Panc1 (cell line): ENCODE data around the gene ZDHHC11.

ENCODE experiments used
- CTCF ChIP-seq: fragments of 450-650 bp; IDR thresholded peaks from 2 replicates; pipeline ENCODE4 v1.5.1; 2017; ENCODE audit warnings: mild to moderate bottlenecking
- POLR2AphosphoS5 ChIP-seq: IDR thresholded peaks from 2 replicates; pipeline ENCODE4 v1.6.1; 2012; ENCODE audit warnings: mild to moderate bottlenecking, low read depth, low read length, moderate library complexity
- REST ChIP-seq, 2 experiments: IDR thresholded peaks; 2 replicates each; pipeline ENCODE4 v1.6.1; 2011 to 2012; ENCODE audit warnings: low read depth in 2 of 2, control low read depth in 1 of 2, low read length in 1 of 2, mild to moderate bottlenecking in 1 of 2, moderate library complexity in 1 of 2; ENCODE audit not compliant: insufficient read depth in 1 of 2
- SIN3A ChIP-seq: IDR thresholded peaks from 2 replicates; pipeline ENCODE4 v1.6.1; 2012; ENCODE audit warnings: low read depth, mild to moderate bottlenecking, low read length, moderate library complexity, borderline replicate concordance; ENCODE audit not compliant: insufficient read depth
- TCF7L2 ChIP-seq: IDR thresholded peaks from 2 replicates; pipeline ENCODE4 v1.6.1; 2011; ENCODE audit warnings: mild to moderate bottlenecking, low read depth, low read length, inconsistent platforms

GRCh38 chr5:893711-894110 is 42.9 kb upstream of the ZDHHC11 start:
- TF ChIP-seq CTCF, result no peak
- TF ChIP-seq POLR2AphosphoS5, result no peak
- TF ChIP-seq REST (IDR thresholded peaks at IDR 0.05; ENCODE audit: insufficient read depth in 1 of 2, low read depth in 2 of 2, low read length in 1 of 2), result no peak
- TF ChIP-seq TCF7L2, result no peak
- TF ChIP-seq SIN3A, result no peak
